RWPE2 (cell line): ENCODE data around the gene MAN1C1.

Experiments used
- ATAC-seq: fragments of 200-7000 bp; cut with Tn5 transposase; 3 replicates; pipeline ENCODE4 v1.9.1; 2021; ENCODE audit warnings: low read depth
- DNase-seq: peaks from one replicate; pipeline ENCODE4 v3.0.0-alpha.2; 2020; ENCODE audit warnings: low spot score
- H3K27ac ChIP-seq: fragments of 450-650 bp; 2 replicates; pipeline ENCODE4 v1.5.1; 2017; ENCODE audit warnings: mild to moderate bottlenecking; ENCODE audit not compliant: poor library complexity, severe bottlenecking
- H3K27me3 ChIP-seq: fragments of 250-450 bp; sonication (Bioruptor Pico); 2 replicates; pipeline ENCODE4 v1.5.1; 2021; ENCODE audit warnings: mild to moderate bottlenecking, moderate library complexity; ENCODE audit not compliant: insufficient read depth, poor library complexity, severe bottlenecking
- H3K36me3 ChIP-seq: fragments of 250-450 bp; sonication (Bioruptor Pico); 2 replicates; pipeline ENCODE4 v1.5.1; 2020; ENCODE audit warnings: low read depth, mild to moderate bottlenecking, moderate library complexity
- H3K4me1 ChIP-seq: fragments of 250-450 bp; sonication (Bioruptor Pico); 2 replicates; pipeline ENCODE4 v1.5.1; 2021; ENCODE audit warnings: mild to moderate bottlenecking, moderate library complexity; ENCODE audit not compliant: insufficient read depth, poor library complexity, severe bottlenecking
- H3K4me3 ChIP-seq: fragments of 250-450 bp; sonication (Bioruptor Pico); 2 replicates; pipeline ENCODE4 v1.5.1; 2021; ENCODE audit warnings: mild to moderate bottlenecking, moderate library complexity; ENCODE audit not compliant: severe bottlenecking
- H3K9me3 ChIP-seq: fragments of 250-450 bp; sonication (Bioruptor Pico); 2 replicates; pipeline ENCODE4 v1.5.1; 2021; ENCODE audit warnings: mild to moderate bottlenecking, moderate library complexity; ENCODE audit not compliant: severe bottlenecking
- TF ChIP-seq, protein P1 (sequence below): fragments of 450-650 bp; IDR thresholded peaks from one replicate; pipeline ENCODE4 v1.5.1; 2017; ENCODE audit warnings: mild to moderate bottlenecking, moderate library complexity; ENCODE audit not compliant: poor library complexity, severe bottlenecking

MAN1C1 gene

DNA sequence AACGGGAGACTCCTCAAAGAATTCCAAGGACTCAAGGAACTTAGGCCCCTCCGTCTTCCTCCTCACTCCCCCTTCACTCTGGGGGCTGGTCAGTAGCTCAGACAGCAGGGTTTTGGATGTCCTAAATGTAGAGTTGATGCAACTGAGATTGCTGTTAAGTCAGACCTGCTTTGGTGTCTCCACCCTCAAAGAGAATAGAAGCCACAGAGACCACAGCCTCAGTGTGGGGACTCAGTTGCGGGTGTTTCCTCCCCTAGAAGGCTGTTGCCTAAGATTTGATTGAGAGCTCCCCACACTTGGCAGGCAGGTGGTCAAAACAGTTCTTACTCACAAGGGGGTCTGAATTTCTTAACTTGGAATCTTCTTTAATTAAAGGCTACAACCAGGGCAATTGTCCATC, 7.6 kb downstream of the MAN1C1 start:
- no peak for ATAC-seq
- Histone ChIP-seq H3K9me3 (no peaks in the 10 kb centered on the region), H3K4me1 (no peaks in the 10 kb centered on the region), H3K27ac (no peak overlapping the region), H3K36me3 (no peaks in the 10 kb centered on the region), H3K27me3 (peaks cover 16% of the 10 kb centered on the region), H3K4me3 (no peak overlapping the region)
- TF ChIP-seq, protein P1, sequence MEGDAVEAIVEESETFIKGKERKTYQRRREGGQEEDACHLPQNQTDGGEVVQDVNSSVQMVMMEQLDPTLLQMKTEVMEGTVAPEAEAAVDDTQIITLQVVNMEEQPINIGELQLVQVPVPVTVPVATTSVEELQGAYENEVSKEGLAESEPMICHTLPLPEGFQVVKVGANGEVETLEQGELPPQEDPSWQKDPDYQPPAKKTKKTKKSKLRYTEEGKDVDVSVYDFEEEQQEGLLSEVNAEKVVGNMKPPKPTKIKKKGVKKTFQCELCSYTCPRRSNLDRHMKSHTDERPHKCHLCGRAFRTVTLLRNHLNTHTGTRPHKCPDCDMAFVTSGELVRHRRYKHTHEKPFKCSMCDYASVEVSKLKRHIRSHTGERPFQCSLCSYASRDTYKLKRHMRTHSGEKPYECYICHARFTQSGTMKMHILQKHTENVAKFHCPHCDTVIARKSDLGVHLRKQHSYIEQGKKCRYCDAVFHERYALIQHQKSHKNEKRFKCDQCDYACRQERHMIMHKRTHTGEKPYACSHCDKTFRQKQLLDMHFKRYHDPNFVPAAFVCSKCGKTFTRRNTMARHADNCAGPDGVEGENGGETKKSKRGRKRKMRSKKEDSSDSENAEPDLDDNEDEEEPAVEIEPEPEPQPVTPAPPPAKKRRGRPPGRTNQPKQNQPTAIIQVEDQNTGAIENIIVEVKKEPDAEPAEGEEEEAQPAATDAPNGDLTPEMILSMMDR, result no peak
- no peak for DNase-seq

DNA sequence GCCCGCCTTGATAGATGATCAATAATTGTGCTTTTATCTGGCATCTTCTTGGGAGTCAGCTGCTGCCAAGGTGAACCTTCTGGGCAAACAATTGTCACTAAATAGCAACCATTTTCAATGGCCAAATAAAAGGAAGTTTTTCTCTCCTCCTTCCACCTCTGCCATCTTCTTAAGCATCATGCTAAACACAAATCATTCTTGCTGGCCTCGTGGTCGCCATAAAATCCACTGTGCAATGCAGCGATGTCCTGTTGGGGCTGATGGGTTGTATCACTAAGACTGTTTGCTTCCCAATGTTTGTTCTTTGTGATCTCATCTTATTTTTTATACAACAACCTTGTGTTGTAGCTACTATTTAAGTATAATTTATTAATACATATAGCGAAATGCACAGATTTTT, 8.0 kb downstream of the MAN1C1 start:
- TF ChIP-seq, protein P1, result no peak
- no peaks in the 10 kb centered on the region for H3K36me3 ChIP-seq
- DNase-seq, result no peak
- no peak overlapping the region for H3K4me3 ChIP-seq
- peaks cover 12% of the 10 kb centered on the region for H3K27me3 ChIP-seq
- no peaks in the 10 kb centered on the region for H3K4me1 ChIP-seq
- H3K27ac ChIP-seq, result no peak overlapping the region
- ATAC-seq, result no peak
- H3K9me3 ChIP-seq, result no peaks in the 10 kb centered on the region

DNA sequence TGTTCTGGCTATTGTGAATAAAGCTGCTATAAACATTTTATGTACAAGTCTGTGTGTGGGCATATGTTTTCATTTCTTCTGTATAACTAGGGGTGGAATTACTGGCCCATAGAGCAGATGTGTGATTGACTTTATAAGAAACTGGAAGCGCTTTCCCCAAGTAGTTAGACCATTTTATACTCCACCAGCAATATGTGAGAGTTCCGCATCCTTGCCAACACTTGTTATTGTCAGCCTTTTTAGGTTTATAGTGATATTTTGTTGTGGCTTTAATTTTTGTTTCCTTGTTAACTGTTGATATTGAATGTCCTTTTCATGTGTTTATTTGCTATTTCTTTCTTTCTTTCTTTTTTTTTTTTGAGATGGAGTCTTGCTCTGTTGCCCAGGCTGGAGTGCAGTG, 9.4 kb downstream of the MAN1C1 start:
- TF ChIP-seq, protein P1, result no peak
- Histone ChIP-seq H3K4me1 (no peaks in the 10 kb centered on the region), H3K27me3 (peaks cover 3% of the 10 kb centered on the region), H3K36me3 (no peaks in the 10 kb centered on the region), H3K9me3 (no peaks in the 10 kb centered on the region), H3K4me3 (no peak overlapping the region), H3K27ac (no peak overlapping the region)
- no peak for DNase-seq
- ATAC-seq, result no peak

DNA sequence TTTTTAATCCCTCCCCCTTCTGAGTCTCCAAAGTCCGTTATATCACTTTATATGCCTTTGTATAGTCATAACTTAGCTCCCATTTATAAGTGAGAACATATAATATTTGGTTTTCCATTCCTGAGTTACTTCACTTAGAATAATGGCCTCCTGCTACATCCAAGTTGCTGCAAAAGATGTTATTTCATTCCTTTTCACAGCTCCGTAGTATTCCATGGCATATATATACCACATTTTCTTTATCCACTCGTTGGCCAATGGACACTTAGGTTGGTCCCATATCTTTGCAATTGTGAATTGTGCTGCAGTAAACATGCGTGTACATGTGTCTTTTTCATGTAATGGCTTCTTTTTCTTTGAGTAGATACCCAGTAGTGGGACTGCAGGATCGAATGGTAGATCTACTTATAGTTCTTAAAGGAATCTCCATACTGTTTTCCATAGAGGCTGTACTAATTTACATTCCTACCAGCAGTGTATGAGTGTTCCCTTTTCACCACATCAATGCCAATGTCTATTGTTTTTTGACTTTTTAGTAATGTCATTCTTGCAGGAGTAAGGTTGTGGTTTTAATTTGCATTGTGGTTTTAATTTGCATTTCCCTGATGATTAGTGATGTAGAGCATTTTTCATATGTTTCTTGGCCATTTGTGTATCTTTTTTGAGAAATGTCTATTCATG, 12.3 kb downstream of the MAN1C1 start:
- Histone ChIP-seq H3K27me3 (peaks cover 3% of the 10 kb centered on the region), H3K4me1 (no peaks in the 10 kb centered on the region), H3K27ac (no peak overlapping the region), H3K9me3 (no peaks in the 10 kb centered on the region), H3K36me3 (no peaks in the 10 kb centered on the region), H3K4me3 (no peak overlapping the region)
- TF ChIP-seq, protein P1, result no peak
- ATAC-seq, result no peak
- DNase-seq, result no peak

DNA sequence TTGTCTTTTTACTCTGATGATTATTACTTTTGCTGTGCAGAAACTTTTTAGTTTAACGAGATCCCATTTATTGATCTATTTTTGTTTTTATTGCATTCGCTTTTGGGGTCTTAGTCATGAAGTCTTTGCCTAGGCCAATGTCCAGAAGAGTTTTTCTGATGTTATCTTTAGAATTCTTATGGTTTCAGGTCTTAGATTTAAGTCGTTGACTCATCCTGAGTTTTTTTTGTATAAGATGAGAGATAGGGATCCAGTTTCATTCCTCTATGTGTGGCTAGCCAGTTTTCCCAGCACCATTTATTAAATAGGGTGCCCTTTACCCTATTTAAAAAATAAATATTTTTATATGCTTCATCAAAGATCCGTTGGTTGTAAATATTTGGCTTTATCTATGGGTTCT, 13.2 kb downstream of the MAN1C1 start:
- Histone ChIP-seq H3K27me3 (peaks cover 3% of the 10 kb centered on the region), H3K27ac (no peak overlapping the region), H3K4me1 (no peaks in the 10 kb centered on the region), H3K4me3 (no peak overlapping the region), H3K9me3 (no peaks in the 10 kb centered on the region), H3K36me3 (no peaks in the 10 kb centered on the region)
- ATAC-seq, result no peak
- TF ChIP-seq, protein P1, result no peak
- DNase-seq, result no peak
